SK-MEL-5 (cell line): Measurements from ENCODE around the gene KRTAP10-3. TPM values are rescaled to one million over a fixed set of nuclear protein-coding genes. Genes with fewer than 3 reads are reported as not detected.
A peak's percentile ranks its signal among the peaks of the same experiment; 100 is the strongest.

Experiments
- DNase-seq: peaks from one replicate; pipeline ENCODE4 v3.0.0-alpha.2; 2016; ENCODE audit warnings: low read depth, low spot score
- in situ Hi-C: cut with HindIII; loops from 2 replicates; pipeline ENCODE4 v1.10.0; 2016; ENCODE audit warnings: low sequenced_read_pairs, high pct_unique_total_duplicates, low pct_unique_long_range_greater_than_20kb
- total RNA-seq: library from RNA; depleted of rRNA; stranded (reverse); fragments of >200 nt; shearing (Covaris generic); gene quantifications from 2 replicates; pipeline ENCODE4 v1.2.3, GENCODE V29; 2014

The KRTAP10-3 gene
- total RNA-seq, 1 experiment from 2014 or later, result not detected

DNA sequence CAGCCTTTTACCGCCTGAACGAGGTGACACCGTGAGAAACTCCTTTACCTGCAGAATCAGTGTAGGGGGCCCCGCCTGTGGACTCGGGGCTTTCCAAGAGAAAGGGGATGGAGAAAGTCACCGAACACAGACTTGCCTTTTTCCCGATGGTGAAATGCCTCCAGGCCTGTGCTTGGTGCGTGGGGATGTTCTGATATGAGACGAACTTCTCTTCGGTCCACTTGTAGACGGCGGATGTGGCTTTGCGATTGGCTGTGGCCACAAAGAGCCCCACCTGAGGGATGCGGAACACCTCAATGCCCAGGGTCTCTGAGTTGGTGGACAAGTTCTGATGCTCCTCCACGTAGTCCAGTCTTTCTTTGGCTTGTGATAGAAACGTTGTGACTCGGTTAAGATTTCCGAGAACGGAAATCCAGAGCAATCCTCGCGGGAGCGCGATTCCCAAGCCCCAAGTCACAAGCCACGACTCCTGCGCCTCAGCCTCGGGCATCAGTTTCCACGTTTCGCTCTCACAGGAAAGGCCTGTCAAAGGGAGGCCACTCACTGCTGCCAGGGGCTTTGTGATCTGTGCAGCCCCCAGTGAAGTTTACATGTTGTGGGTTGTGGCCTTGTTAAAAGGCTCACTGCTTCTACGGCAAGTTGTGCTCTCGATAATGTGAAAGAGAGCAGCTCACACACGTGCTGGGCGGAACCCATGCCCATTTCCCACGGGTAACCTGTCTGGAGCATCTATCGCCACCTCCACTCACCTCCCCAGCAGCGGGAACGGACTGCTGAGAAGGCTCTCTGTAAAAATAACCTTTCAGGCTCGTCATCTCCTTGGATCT, 31.2 kb downstream of the KRTAP10-3 start:
- no peak for DNase-seq
- in situ Hi-C loops, result no loop called here

- DNase-seq, result no peak
- in situ Hi-C loops, result no loop called here
Observed at GRCh38 chr21:44526096-44526997, 32.2 kb downstream of the KRTAP10-3 start.

DNA sequence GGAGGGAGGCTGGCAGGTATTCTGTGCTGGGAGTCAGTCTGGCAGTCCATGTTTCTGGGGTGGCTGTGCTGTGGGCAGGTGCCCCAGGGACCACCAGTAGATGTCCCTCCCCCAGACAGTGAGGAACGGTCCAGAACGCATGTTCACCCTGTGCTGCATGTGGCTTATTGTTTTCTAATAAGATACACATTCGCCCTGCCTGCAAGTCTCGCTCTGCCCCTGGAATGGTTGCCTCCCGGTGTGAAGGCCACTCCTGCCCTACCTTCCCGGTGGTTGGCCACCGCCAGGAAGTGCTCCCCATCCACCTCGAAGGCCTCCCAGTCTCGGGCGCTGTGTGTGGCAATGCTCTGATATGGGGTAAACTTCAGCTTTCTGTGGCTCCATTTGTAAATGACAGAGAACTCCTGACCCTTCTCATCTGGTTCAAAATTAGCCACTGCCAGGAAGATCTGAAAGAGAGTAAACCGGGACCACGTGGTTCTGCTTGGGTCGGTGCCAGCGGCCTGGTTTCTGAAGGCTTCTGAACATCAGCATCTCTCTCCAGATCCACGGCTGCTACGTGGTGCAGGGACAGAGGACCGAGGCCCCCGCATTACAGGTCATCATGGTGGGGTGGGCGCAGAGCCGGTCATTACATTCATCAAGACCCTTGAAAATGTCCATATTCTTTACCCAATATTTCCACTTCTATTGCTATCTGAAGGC, 33.1 kb downstream of the KRTAP10-3 start:
- in situ Hi-C loops, result no loop called here

DNA sequence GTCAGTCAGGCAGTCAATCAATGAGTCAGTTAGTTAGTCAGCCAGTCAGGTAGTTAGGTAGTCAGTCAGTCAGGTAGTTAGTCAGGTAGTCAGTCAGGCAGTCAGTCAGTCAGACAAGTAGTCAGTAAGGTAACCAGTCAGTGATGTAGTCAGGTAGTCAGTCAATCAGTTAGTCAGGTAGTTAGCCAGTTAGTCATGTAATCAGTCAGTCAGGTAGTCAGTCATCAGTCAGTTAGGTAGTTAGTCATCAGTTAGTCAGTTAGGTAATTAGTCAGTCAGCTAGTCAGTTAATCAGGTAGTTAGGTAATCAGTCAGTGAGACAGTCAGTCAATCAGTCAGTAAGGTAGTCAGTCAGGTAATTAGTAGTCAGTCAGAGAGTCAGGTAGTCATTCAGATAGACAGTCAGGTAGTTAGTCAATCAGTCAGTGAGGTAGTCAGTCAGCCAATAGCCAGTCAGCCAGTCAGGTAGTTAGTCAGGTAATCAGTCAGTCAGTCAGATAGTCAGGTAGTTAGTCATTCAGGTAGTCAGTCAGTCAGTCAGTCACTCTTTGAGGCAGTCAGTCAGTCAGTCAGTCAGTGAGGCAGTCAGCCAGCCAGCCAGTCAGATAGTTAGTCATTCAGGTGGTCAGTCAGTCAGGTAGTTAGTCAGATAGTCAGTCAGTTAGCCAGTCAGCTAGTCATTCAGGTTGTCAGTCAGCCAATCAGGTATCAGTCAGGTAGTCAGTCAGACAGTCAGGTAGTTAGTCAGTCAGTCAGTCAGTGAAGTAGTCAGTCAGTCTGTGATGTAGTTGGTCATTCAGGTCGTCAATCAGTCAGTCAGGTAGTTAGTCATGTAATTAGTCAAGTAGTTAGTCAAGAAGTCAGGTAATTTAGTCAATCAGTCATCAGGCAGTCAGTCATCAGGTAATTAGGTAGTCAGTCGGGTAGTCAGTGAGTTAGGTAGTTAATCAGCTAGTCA, 33.9 kb downstream of the KRTAP10-3 start:
- in situ Hi-C loops, result no loop called here
- no peak for DNase-seq

More for the DNA sequence above, 33.1 kb downstream of the KRTAP10-3 start:
- DNase-seq, result no peak

GRCh38 chr21:44523567-44524413, 34.8 kb downstream of the KRTAP10-3 start:
- in situ Hi-C loops, result no loop called here
- DNase-seq, result no peak

DNA sequence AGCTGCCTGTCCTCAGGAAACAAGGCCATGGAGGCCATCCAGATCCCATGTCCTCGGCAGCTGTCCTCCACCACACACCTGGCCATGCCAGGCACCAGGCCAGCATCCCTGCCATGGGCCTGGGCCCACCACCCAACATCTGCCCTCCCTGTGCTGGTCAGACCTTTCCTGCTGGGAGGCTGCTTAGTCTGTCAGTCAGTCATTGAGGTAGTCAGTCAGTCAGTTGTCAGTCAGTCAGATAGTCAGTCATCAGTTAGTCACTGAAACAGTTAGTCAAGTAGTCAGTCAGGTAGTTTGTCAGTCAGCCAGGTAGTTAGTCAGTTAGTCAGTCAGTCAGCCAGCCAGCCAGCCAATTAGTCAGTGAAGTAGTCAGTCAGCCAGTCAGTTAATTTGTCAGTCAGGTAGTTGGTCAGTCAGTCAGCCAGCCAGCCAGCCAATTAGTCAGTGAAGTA, 35.8 kb downstream of the KRTAP10-3 start:
- in situ Hi-C loops, result no loop called here
- no peak for DNase-seq

GRCh38 chr21:44521928-44522752, 36.5 kb downstream of the KRTAP10-3 start:
- in situ Hi-C loops, result no loop called here

GRCh38 chr21:44521301-44521927, 37.2 kb downstream of the KRTAP10-3 start:
- no peak for DNase-seq
- in situ Hi-C loops, result no loop called here

More at GRCh38 chr21:44521928-44522752, 36.5 kb downstream of the KRTAP10-3 start:
- no peak for DNase-seq

GRCh38 chr21:44520326-44521300, 38.0 kb downstream of the KRTAP10-3 start:
- in situ Hi-C loops, result no loop called here
- no peak for DNase-seq

GRCh38 chr21:44519346-44520325, 39.0 kb downstream of the KRTAP10-3 start:
- in situ Hi-C loops, result no loop called here
- no peak for DNase-seq

- no peak for DNase-seq
- in situ Hi-C loops, result no loop called here
Observed at GRCh38 chr21:44518686-44519085, 39.9 kb downstream of the KRTAP10-3 start.

- in situ Hi-C loops, result no loop called here
- peak; percentile 81 for DNase-seq
Observed at GRCh38 chr21:44517175-44517899, 41.3 kb downstream of the KRTAP10-3 start.
